RWPE1 (cell line): ENCODE measurements around the gene TANK.
"Not testable (repeated sequence)": the region's sequence is repeated elsewhere in the genome, so short reads cannot be mapped to it uniquely, and the experiment has no call there.

ENCODE experiments used
- CTCF ChIA-PET: fragments of 350-600 bp; sonication (Branson Sonifier 250); formaldehyde crosslinking; extraction: SDS; loops from one replicate; lab custom pipeline; 2021; lab: Yijun Ruan, JAX
- POLR2A ChIA-PET: fragments of 400-600 bp; formaldehyde crosslinking; extraction: SDS; loops from one replicate; lab custom pipeline; 2020; ENCODE audit warnings: antibody characterized with exemption; ENCODE audit not compliant: low non-redundant PET; lab: Yijun Ruan, JAX
- DNase-seq: peaks from one replicate; pipeline ENCODE4 v3.0.0; 2012; ENCODE audit warnings: low spot score
- H3K27ac ChIP-seq: fragments of 450-650 bp; 2 replicates; pipeline ENCODE4 v1.5.1; 2017
- CTCF ChIP-seq: fragments of 450-650 bp; conservative IDR thresholded peaks from 2 replicates; pipeline ENCODE4 v1.5.1; 2017; ENCODE audit warnings: low read depth, mild to moderate bottlenecking

The TANK gene

GRCh38 chr2:161238560-161239325 lies 78.5 kb downstream of the TANK start:
- TF ChIP-seq CTCF = no peak
- ChIA-PET POLR2A (no interaction called here), CTCF (interaction anchor here (0.6 kb wide), 1 partner anchor 120 kb away, joined by 3 read pairs; no protein-coding TSS in a partner anchor)
- H3K27ac ChIP-seq = peak overlapping the region; percentile 49
- DNase-seq = peak; percentile 30

GRCh38 chr2:161239326-161240109 lies 79.3 kb downstream of the TANK start:
- DNase-seq = no peak
- TF ChIP-seq CTCF = no peak
- peak overlapping the region; percentile 49; the same call in 1 of the 2 replicates for H3K27ac ChIP-seq
- CTCF ChIA-PET = no interaction called here
- POLR2A ChIA-PET = no interaction called here

- H3K27ac ChIP-seq = no peak overlapping the region
- no peak for DNase-seq
- ChIA-PET CTCF (interaction anchor here (1.0 kb wide), 1 partner anchor 9 kb away, joined by 3 read pairs; no protein-coding TSS in a partner anchor), POLR2A (no interaction called here)
- no peak for TF ChIP-seq CTCF
These were observed 81.7 kb downstream of the TANK start for GRCh38 chr2:161241894-161242293.

GRCh38 chr2:161243312-161243711 lies 83.1 kb downstream of the TANK start:
- no peak for TF ChIP-seq CTCF
- no peak for DNase-seq
- CTCF ChIA-PET = no interaction called here
- POLR2A ChIA-PET = no interaction called here
- H3K27ac ChIP-seq = no peak overlapping the region

GRCh38 chr2:161243905-161244304 lies 83.7 kb downstream of the TANK start:
- H3K27ac ChIP-seq = no peak overlapping the region
- POLR2A ChIA-PET = no interaction called here
- no peak for TF ChIP-seq CTCF
- CTCF ChIA-PET = no interaction called here
- DNase-seq = no peak

GRCh38 chr2:161244387-161245260 lies 84.4 kb downstream of the TANK start:
- CTCF ChIA-PET, POLR2A ChIA-PET: not testable (repeated sequence)
- peak; percentile 35 for DNase-seq
- peak overlapping the region; percentile 56 for H3K27ac ChIP-seq
